Fibroblast of skin of left biceps (primary cell): ENCODE measurements around the gene BIRC5.

Source experiments
- DNase-seq, 2 experiments: peaks; one replicate each; pipeline ENCODE4 v3.0.0-alpha.2; 2013; ENCODE audit warnings: low read depth in 2 of 2

Gene BIRC5

GRCh38 chr17:78255953-78256706 lies 42.1 kb downstream of the BIRC5 start:
- DNase-seq, result no peak

GRCh38 chr17:78256707-78257591 lies 42.9 kb downstream of the BIRC5 start:
- DNase-seq, result no peak

- DNase-seq, result no peak
These were observed 43.8 kb downstream of the BIRC5 start for GRCh38 chr17:78257810-78258322.

GRCh38 chr17:78258323-78259191 lies 44.5 kb downstream of the BIRC5 start:
- no peak for DNase-seq

GRCh38 chr17:78259192-78259554 lies 45.1 kb downstream of the BIRC5 start:
- no peak for DNase-seq

- no peak for DNase-seq
These were observed 49.1 kb downstream of the BIRC5 start for GRCh38 chr17:78263063-78263735.

- DNase-seq, result no peak
These were observed 49.8 kb downstream of the BIRC5 start for GRCh38 chr17:78263736-78264340.

GRCh38 chr17:78264590-78264989 lies 50.5 kb downstream of the BIRC5 start:
- DNase-seq, result no peak

- no peak for DNase-seq
These were observed 51.1 kb downstream of the BIRC5 start for GRCh38 chr17:78265121-78265520.

GRCh38 chr17:78266231-78266631 lies 52.2 kb downstream of the BIRC5 start:
- DNase-seq, result no peak

GRCh38 chr17:78266771-78267170 lies 52.7 kb downstream of the BIRC5 start:
- no peak for DNase-seq

- DNase-seq, result peak; percentile 44 to 48
These were observed 53.4 kb downstream of the BIRC5 start for GRCh38 chr17:78267253-78268073.

- no peak for DNase-seq
These were observed 54.3 kb downstream of the BIRC5 start for GRCh38 chr17:78268191-78268874.

GRCh38 chr17:78268951-78269905 lies 55.2 kb downstream of the BIRC5 start:
- DNase-seq, result peak; percentile 81 to 82

GRCh38 chr17:78269955-78270381 lies 55.9 kb downstream of the BIRC5 start:
- no peak for DNase-seq

GRCh38 chr17:78271419-78272170 lies 57.5 kb downstream of the BIRC5 start:
- no peak for DNase-seq

GRCh38 chr17:78272181-78272913 lies 58.3 kb downstream of the BIRC5 start:
- no peak for DNase-seq
